Thyroid gland (tissue), 4 donors: ENCODE results near the gene CACNA1A.

ENCODE experiments used
- POLR2A ChIP-seq, 2 donors: fragments of 450-650 bp; IDR thresholded peaks; one replicate each; pipeline ENCODE4 v1.6.1; 2017; ENCODE audit warnings: antibody characterized with exemption in 2 of 2, mild to moderate bottlenecking in 2 of 2, moderate library complexity in 1 of 2
- TF ChIP-seq, protein P1 (sequence below), 6 experiments: fragments of 200-600 bp in 3 of 6; fragments of 450-650 bp in 3 of 6; sonication (generic) in 3 of 6; IDR thresholded peaks; one replicate each; pipeline ENCODE4 v1.5.1; 2016 to 2019; ENCODE audit warnings: antibody characterized with exemption in 6 of 6, mild to moderate bottlenecking in 2 of 6, inconsistent platforms in 1 of 6, moderate library complexity in 1 of 6

DNA sequence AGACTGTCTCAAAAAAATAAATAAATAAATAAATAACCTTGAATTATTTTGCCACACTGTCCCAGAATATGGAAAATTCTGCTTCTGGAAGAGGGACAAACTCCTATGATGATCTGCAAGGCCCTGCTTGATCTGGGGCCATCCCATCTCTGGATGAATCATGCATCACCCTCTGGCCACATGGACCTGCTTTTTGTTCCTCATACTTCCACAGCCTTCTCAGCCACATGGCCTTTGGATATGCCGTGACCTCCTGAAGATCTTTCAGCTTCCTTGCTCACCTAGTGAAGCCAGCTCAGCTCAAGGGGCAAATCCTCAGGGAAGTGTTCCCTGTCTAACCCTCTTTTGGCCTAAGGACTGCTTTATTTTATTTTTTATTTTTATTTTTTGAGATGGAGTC lies 345.7 kb downstream of the CACNA1A start:
- TF ChIP-seq POLR2A (IDR thresholded peaks at IDR 0.05): no peak
- TF ChIP-seq, protein P1, sequence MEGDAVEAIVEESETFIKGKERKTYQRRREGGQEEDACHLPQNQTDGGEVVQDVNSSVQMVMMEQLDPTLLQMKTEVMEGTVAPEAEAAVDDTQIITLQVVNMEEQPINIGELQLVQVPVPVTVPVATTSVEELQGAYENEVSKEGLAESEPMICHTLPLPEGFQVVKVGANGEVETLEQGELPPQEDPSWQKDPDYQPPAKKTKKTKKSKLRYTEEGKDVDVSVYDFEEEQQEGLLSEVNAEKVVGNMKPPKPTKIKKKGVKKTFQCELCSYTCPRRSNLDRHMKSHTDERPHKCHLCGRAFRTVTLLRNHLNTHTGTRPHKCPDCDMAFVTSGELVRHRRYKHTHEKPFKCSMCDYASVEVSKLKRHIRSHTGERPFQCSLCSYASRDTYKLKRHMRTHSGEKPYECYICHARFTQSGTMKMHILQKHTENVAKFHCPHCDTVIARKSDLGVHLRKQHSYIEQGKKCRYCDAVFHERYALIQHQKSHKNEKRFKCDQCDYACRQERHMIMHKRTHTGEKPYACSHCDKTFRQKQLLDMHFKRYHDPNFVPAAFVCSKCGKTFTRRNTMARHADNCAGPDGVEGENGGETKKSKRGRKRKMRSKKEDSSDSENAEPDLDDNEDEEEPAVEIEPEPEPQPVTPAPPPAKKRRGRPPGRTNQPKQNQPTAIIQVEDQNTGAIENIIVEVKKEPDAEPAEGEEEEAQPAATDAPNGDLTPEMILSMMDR (IDR thresholded peaks at IDR 0.05): no peak
